Measurements from ENCODE around the gene CDH23.
A peak's percentile ranks its signal among the peaks of the same experiment; 100 is the strongest.

Gene CDH23

DNA sequence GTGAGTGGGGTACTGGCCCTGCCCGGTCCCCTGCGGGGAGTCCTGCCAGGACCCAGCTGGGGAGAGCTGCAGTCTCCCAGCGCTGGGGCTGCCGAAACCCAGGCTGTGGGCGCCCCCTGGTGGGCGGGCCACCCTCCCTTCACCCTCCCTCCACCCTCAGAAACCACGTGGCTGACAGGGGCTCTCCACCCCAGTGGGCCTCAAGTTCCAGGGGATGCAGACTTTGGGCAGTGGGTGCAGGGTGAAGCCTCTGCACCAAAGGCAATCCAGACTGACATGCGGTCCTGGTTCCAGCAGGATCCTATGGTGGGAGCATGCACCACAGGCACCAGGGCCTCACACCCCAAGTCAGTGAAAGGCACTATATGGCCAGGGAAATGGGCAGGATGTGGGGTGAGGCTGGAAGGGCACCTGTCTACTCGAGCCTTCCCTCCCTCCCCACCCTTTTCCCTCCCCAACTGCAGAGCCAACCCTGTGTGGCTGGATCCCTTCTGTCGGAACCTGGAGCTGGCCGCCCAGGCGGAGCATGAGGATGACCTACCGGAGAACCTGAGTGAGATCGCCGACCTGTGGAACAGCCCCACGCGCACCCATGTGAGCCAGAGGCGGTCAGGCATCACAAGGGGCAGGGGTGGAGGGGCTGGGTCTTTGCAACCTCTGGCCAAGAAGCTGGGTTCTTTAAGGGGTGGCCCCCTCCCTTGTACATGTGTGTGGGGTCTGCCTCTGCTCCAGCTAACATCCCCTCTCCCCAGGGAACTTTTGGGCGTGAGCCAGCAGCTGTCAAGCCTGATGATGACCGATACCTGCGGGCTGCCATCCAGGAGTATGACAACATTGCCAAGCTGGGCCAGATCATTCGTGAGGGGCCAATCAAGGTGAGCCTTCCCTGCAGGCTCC is 415.5 kb downstream of the CDH23 start:
- DNase-seq, result peak; percentile 68

- no peak for DNase-seq
These were observed 416.3 kb downstream of the CDH23 start for GRCh38 chr10:71812913-71813590.

GRCh38 chr10:71814922-71815411 is 418.2 kb downstream of the CDH23 start:
- no peak for DNase-seq

GRCh38 chr10:71815515-71816130 is 418.9 kb downstream of the CDH23 start:
- no peak for DNase-seq

GRCh38 chr10:71816421-71816851 is 419.7 kb downstream of the CDH23 start:
- DNase-seq, result no peak

DNA sequence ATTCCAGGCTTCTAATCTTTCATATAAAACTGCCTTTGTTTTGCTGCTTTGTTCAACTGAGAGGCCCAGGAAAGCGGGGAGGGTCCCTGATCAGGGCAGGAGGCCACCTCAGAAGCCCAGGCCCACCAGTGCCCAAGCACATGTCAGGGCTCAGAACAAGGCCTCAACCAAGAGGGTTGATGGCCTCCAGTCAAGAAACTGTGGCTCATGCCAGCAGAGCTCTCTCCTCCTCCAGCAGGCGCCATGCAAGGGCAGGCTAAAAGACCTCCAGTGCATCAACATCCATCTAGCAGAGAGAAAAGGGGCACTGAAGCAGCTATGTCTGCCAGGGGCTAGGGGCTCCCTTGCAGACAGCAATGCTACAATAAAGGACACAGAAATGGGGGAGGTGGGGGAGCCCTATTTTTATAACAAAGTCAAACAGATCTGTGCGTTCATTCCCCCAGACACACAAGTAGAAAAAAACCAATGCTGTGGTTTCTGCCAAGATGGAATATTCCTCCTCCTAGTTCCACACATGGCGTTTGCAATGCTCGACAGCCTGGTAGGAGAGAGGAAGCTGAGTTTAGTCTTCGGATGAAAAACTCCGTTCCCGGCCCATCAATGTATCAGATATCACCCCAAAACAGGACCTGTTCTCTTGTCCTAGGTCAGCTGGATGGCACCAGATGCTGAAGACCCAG is 420.4 kb downstream of the CDH23 start:
- DNase-seq, result no peak

DNA sequence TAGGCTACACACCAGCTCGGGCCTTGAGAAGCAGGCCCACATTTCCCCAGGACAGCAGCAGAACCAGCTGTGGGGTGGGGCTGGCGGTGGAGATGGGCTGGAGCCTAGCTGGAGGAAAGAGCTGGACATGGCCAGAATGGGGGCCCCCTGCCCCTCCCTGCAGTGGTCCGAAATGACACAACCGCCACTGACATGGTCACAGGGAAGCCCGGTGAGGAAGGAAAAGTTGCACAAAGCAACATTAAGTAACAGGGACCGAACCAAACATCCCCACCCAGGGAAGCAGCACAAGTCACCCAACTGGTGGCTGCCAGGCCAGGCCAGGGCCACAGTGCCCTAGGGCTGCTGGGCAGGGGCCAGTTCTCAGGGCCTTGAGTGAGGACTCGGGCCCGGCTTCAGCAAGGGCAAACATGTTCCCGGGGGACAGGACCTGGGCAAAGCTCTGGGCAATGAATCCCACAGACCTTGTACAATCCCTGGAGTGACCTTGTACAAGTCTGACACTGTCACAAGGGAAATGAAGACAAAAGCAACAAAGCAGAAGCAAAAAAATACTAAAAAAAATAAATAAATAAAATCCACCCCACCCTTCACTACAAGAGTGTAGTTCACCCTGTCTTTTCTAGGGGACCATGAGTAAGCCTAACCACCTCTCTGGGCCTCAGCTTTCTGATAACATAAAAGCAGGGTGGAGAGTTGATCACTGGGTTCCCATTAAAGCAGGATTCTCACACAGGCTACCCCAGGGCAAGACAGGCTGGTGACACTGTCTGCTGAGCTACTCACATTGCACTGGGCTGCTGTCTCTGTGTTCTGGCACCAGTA is 421.3 kb downstream of the CDH23 start:
- DNase-seq, result no peak

GRCh38 chr10:71818674-71819260 is 422.0 kb downstream of the CDH23 start:
- no peak for DNase-seq

DNA sequence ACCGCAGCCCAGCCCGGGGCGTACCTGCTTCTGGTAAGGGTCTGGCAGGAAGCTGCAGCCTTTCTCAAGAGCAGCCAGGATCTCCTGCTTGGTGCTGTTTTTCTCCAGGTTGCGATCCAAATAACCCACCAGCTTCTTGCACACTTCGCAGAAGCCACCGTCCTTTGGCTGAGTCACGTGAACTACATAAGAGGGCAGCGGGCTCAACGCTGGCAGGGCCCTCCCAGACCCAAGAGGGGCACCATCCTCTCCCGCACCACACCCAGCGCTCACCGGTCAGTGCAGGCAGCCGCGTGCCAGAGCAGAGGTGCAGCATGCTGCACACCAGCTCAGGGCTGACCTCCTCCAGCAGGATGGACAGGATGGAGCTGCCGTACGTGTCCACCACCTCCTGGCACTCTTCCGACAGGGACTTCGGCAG is 422.7 kb downstream of the CDH23 start:
- no peak for DNase-seq

GRCh38 chr10:71819985-71820384 is 423.3 kb downstream of the CDH23 start:
- DNase-seq, result no peak

GRCh38 chr10:71820966-71821365 is 424.2 kb downstream of the CDH23 start:
- no peak for DNase-seq

DNA sequence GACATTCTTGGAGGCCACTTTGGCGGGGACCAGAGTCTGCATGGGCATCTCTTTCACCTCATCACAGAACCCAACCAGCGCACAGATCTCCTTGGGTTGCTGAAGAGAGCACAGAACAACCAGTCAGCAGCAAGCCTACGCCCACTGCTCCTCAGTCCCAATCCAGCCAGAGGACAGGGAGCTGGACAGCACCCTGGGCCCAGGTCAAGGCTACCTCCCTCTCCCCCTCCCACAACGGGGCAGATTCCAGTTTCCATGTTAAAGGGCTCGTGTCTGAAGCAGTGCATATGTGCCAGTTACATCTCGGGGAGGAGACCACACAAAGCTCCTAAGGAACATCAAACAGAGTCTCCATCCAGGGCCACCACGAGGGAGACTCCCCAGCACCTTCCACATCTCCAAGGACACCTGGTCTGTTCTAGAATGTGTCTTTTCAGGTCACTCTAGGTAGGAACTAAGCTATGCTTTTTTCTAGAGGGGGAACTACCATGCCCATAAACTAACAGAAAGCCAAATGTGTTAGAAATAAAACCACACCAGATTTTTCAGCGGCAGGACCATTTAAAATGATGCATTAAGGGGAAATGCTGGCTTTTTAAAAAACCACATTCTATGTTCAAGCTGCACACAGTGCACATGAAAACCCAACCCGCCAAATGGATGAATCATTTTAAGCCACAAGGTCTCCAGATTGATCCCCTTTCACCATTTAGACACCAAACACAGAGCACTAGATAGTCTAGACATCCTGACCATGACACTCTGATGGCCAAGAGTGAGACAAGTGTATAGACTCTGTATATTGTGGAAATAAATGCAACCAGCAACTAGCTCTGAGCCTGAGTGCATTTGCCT is 425.4 kb downstream of the CDH23 start:
- no peak for DNase-seq

GRCh38 chr10:71823356-71823755 is 426.6 kb downstream of the CDH23 start:
- DNase-seq, result no peak

GRCh38 chr10:71824333-71824732 is 427.6 kb downstream of the CDH23 start:
- DNase-seq, result no peak

GRCh38 chr10:71825217-71825616 is 428.5 kb downstream of the CDH23 start:
- no peak for DNase-seq

DNA sequence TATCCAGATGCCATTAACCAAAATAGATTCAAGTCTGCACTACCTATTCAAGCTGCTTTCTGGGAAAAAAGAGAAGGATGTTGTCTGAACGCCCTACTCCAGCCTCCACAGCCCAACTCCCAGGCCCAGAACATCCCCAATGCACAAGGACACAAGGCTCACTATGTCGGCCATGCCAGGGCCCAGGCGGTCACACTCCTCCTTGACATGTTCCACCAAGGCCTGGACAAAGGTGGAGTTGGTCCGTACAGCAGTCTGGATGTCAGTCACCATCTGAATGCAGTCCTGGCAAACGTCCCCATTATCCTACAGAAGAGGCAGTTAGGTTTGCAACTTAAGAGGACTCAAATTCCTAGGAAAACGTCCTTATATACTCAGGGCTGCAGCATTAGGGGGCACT is 431.1 kb downstream of the CDH23 start:
- no peak for DNase-seq

DNA sequence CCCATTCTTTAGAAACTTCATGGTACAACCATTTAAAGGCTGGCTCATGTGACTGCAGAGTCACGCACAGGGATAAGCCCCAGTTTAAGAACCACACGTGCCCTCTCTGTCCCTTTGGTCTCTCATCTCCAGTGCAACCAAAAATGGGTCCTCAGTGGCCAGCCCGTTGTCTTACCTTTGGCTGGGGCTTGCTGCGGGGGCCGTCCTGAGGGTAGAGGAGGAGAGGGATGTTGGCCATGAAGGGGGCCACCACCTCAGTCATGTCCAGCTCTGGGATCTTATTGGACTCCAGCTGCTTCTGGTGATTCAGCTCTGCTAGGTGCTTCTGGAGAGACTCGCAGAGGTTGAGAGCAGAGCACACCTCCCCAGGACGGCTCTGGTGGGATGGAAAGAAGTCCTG is 432.0 kb downstream of the CDH23 start:
- no peak for DNase-seq

DNA sequence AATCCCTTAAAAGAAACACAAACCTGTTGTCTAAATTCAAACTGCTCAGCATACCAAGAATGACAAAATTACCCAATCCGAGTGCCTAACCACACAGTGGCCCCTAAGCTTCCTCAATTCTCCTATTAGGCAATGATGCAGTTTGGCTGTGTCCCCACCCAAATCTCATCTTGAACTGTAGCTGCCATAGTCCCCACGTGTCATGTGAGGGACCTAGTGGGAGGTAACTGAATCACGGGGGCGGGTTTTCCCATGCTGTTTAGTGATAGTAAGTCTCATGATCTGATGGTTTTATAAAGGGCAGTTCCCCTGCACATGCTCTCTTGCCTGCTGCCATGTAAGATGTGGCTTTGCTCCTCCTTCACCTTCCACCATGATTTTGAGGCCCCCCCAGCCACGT is 432.5 kb downstream of the CDH23 start:
- DNase-seq, result no peak

DNA sequence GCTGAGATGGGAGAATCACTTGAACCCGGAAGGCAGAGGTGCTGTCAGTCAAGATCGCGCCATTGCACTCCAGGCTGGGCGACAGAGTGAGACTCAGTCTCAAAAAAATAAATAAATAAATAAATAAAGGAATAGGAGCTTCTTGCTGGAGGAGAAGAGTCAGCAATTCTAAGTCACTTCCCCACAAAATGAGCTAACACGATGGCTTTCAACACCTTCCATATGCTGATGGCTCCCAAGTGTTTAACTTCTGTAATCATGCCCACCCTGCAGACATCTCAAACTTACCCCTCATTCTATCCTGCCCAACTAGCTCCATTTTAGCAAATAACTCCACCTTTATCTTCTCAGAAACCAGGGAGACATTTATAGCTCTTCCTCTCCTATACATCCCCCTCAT is 433.2 kb downstream of the CDH23 start:
- no peak for DNase-seq

- DNase-seq, result no peak
These were observed 434.0 kb downstream of the CDH23 start for GRCh38 chr10:71830726-71831125.

Measured in activated CD4-positive, alpha-beta T cell treated with anti-CD3 and anti-CD28 coated beads for 1 hour (primary cell).